Uterus (tissue), 2 donors: ENCODE data around the gene HAVCR2.

ENCODE experiments used
- POLR2A ChIP-seq, 2 donors: fragments of 450-650 bp; IDR thresholded peaks; one replicate each; pipeline ENCODE4 v1.6.1; 2016; ENCODE audit warnings: antibody characterized with exemption in 2 of 2, mild to moderate bottlenecking in 1 of 2, moderate library complexity in 1 of 2
- TF ChIP-seq, protein P1 (sequence below), 4 experiments: fragments of 200-600 bp in 2 of 4; fragments of 450-650 bp in 2 of 4; sonication (generic) in 2 of 4; IDR thresholded peaks; one replicate each; pipeline ENCODE4 v1.5.1; 2016 to 2019; ENCODE audit warnings: antibody characterized with exemption in 4 of 4, mild to moderate bottlenecking in 2 of 4, moderate library complexity in 1 of 4

- TF ChIP-seq POLR2A (IDR thresholded peaks at IDR 0.05), result no peak
- TF ChIP-seq, protein P1, sequence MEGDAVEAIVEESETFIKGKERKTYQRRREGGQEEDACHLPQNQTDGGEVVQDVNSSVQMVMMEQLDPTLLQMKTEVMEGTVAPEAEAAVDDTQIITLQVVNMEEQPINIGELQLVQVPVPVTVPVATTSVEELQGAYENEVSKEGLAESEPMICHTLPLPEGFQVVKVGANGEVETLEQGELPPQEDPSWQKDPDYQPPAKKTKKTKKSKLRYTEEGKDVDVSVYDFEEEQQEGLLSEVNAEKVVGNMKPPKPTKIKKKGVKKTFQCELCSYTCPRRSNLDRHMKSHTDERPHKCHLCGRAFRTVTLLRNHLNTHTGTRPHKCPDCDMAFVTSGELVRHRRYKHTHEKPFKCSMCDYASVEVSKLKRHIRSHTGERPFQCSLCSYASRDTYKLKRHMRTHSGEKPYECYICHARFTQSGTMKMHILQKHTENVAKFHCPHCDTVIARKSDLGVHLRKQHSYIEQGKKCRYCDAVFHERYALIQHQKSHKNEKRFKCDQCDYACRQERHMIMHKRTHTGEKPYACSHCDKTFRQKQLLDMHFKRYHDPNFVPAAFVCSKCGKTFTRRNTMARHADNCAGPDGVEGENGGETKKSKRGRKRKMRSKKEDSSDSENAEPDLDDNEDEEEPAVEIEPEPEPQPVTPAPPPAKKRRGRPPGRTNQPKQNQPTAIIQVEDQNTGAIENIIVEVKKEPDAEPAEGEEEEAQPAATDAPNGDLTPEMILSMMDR (IDR thresholded peaks at IDR 0.05), result no peak
Observed at GRCh38 chr5:157143127-157143971, 34.5 kb upstream of the HAVCR2 start.
